ENCODE measurements around the gene PGBD1. TPM values are rescaled to one million over a fixed set of nuclear protein-coding genes. Genes with fewer than 3 reads are reported as not detected.

Gene PGBD1
- total and polyA plus RNA-seq, 4 donors, result 0.74 to 3.7 (median 0.97) TPM

DNA sequence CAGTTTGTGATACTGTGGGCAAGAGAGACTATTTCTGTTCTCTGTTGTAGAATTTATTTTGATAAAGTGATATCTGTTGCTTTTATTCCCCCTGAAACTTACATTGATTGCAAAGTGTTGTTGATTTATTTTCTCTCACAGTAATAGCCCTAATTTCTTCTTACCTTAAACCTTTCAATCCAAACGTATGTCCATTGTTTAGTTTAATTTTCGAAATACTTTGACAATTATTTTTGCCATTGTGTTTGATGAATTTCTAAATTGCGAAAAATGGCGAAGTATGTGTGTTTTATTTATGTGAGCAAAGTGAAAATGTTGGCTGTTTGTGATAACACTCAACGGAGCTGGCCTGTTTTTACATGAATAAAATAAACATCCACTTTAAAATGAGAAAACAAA lies 14.8 kb upstream of the PGBD1 start (continued):
- no peak for TF ChIP-seq NR2F2 (IDR thresholded peaks at IDR 0.05)

GRCh38 chr6:28266962-28267694 lies 14.2 kb upstream of the PGBD1 start, which contains the start of gene ZSCAN26:
ZSCAN26 (plus strand) TSS chr6:28267143; CDS start chr6:28271920, 4,777 bp downstream.
- peak; percentile 84 for DNase-seq (ENCODE audit: low spot score)
- H3K4me1 ChIP-seq (ENCODE audit: control insufficient read depth in 4 of 4, insufficient read depth in 4 of 4, low read length in 3 of 4), result peaks cover 3 to 13% (median 10%) of the 10 kb centered on the region in 4 donors
- H3K9me3 ChIP-seq (ENCODE audit: control insufficient read depth in 4 of 4, low read length in 3 of 4), result no peaks in the 10 kb centered on the region
- no peaks in the 10 kb centered on the region for H3K27me3 ChIP-seq (ENCODE audit: control insufficient read depth in 4 of 4, insufficient read depth in 4 of 4, low read length in 3 of 4)
- peak within 1 kb of the TSS; percentile 42 to 82 for H3K9ac ChIP-seq (ENCODE audit: low read depth in 1 of 2, low read length in 2 of 2)
- H3K4me3 ChIP-seq (ENCODE audit: low read depth in 1 of 3, low read length in 3 of 3), result peak within 1 kb of the TSS; percentile 67 to 99 (median 94)
- under 1% methylated on average over 32 of the region's 32 CpGs for WGBS
- H3K36me3 ChIP-seq (ENCODE audit: control insufficient read depth in 4 of 4, insufficient read depth in 3 of 4, low read depth in 1 of 4, low read length in 3 of 4), result peaks cover 0 to 4% (median 0%) of the 10 kb centered on the region in 4 donors
- peak within 1 kb of the TSS; percentile 62 to 70 for H3K27ac ChIP-seq (ENCODE audit: low read depth in 1 of 2, low read length in 2 of 2)
- TF ChIP-seq GABPA (IDR thresholded peaks at IDR 0.05 in 1 of 2, conservative IDR thresholded peaks at IDR 0.05 in 1 of 2), result peak; percentile 46 to 79
- TF ChIP-seq RAD21 (IDR thresholded peaks at IDR 0.05), result peak; percentile 46 to 49
- peak in 1 of 2 donors; percentile 25 for TF ChIP-seq JUND (IDR thresholded peaks at IDR 0.05)
- TF ChIP-seq NR2F2 (IDR thresholded peaks at IDR 0.05), result no peak
- peak; percentile 12 for TF ChIP-seq SP1 (IDR thresholded peaks at IDR 0.05)
- TF ChIP-seq, protein P1, sequence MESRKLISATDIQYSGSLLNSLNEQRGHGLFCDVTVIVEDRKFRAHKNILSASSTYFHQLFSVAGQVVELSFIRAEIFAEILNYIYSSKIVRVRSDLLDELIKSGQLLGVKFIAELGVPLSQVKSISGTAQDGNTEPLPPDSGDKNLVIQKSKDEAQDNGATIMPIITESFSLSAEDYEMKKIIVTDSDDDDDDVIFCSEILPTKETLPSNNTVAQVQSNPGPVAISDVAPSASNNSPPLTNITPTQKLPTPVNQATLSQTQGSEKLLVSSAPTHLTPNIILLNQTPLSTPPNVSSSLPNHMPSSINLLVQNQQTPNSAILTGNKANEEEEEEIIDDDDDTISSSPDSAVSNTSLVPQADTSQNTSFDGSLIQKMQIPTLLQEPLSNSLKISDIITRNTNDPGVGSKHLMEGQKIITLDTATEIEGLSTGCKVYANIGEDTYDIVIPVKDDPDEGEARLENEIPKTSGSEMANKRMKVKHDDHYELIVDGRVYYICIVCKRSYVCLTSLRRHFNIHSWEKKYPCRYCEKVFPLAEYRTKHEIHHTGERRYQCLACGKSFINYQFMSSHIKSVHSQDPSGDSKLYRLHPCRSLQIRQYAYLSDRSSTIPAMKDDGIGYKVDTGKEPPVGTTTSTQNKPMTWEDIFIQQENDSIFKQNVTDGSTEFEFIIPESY (IDR thresholded peaks at IDR 0.05), result peak; percentile 41
- TF ChIP-seq MAX (IDR thresholded peaks at IDR 0.05), result no peak
- peak; percentile 24 to 55 for TF ChIP-seq HNF4A (conservative IDR thresholded peaks at IDR 0.05)
- TF ChIP-seq YY1 (IDR thresholded peaks at IDR 0.05), result peak; percentile 96
- peak; percentile 17 for TF ChIP-seq REST (IDR thresholded peaks at IDR 0.05)
- TF ChIP-seq TAF1 (conservative IDR thresholded peaks at IDR 0.05), result peak; percentile 53
- peak in 1 of 2 donors; percentile 6 for TF ChIP-seq RXRA (IDR thresholded peaks at IDR 0.05)
- TF ChIP-seq, protein P2, sequence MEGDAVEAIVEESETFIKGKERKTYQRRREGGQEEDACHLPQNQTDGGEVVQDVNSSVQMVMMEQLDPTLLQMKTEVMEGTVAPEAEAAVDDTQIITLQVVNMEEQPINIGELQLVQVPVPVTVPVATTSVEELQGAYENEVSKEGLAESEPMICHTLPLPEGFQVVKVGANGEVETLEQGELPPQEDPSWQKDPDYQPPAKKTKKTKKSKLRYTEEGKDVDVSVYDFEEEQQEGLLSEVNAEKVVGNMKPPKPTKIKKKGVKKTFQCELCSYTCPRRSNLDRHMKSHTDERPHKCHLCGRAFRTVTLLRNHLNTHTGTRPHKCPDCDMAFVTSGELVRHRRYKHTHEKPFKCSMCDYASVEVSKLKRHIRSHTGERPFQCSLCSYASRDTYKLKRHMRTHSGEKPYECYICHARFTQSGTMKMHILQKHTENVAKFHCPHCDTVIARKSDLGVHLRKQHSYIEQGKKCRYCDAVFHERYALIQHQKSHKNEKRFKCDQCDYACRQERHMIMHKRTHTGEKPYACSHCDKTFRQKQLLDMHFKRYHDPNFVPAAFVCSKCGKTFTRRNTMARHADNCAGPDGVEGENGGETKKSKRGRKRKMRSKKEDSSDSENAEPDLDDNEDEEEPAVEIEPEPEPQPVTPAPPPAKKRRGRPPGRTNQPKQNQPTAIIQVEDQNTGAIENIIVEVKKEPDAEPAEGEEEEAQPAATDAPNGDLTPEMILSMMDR (IDR thresholded peaks at IDR 0.05; ENCODE audit: low read depth, low read length, missing input control), result no peak
- TF ChIP-seq, protein P3, sequence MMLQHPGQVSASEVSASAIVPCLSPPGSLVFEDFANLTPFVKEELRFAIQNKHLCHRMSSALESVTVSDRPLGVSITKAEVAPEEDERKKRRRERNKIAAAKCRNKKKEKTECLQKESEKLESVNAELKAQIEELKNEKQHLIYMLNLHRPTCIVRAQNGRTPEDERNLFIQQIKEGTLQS (IDR thresholded peaks at IDR 0.05), result no peak
